Breast epithelium (tissue), 3 donors: ENCODE measurements around the gene DPY19L3.

Source experiments
- POLR2A ChIP-seq: fragments of 450-650 bp; IDR thresholded peaks from one replicate; pipeline ENCODE4 v1.6.1; 2016; ENCODE audit warnings: antibody characterized with exemption, mild to moderate bottlenecking, moderate library complexity
- POLR2AphosphoS5 ChIP-seq, 3 donors: sonication (generic); formaldehyde crosslinking; IDR thresholded peaks; one replicate each; pipeline ENCODE4 v1.6.1; 2017; ENCODE audit warnings: antibody characterized with exemption in 3 of 3

GRCh38 chr19:32489971-32490370 is 84.4 kb downstream of the DPY19L3 start:
- TF ChIP-seq POLR2A (no peak), POLR2AphosphoS5 (IDR thresholded peaks at IDR 0.05) (no peak)
